Osteoblast (primary cell): ENCODE data around the gene NUP93. TPM values are rescaled to one million over a fixed set of nuclear protein-coding genes. Genes with fewer than 3 reads are reported as not detected.

Experiments used
- DNase-seq: peaks from one replicate; pipeline ENCODE4 v3.0.0; 2011; ENCODE audit warnings: low spot score, mixed read lengths; ENCODE audit not compliant: insufficient read length; ENCODE audit errors: missing footprints
- H2AFZ ChIP-seq: 2 replicates; pipeline ENCODE4 v1.6.0; 2011; ENCODE audit warnings: mild to moderate bottlenecking, low read length
- H3K27ac ChIP-seq: 2 replicates; pipeline ENCODE4 v1.5.1; 2011; ENCODE audit warnings: mild to moderate bottlenecking, low read depth, low read length, moderate library complexity
- H3K27me3 ChIP-seq: 2 replicates; pipeline ENCODE4 v1.6.0; 2012; ENCODE audit warnings: mild to moderate bottlenecking, control low read depth, inconsistent platforms, low read length, moderate library complexity; ENCODE audit not compliant: insufficient read depth
- H3K36me3 ChIP-seq: 2 replicates; pipeline ENCODE4 v1.5.1; 2011; ENCODE audit warnings: mild to moderate bottlenecking, low read length, control low read depth, moderate library complexity; ENCODE audit not compliant: insufficient read depth
- H3K4me1 ChIP-seq: 2 replicates; pipeline ENCODE4 v1.5.1; 2011; ENCODE audit warnings: mild to moderate bottlenecking, low read length, control low read depth, moderate library complexity; ENCODE audit not compliant: insufficient read depth
- H3K4me2 ChIP-seq: 2 replicates; pipeline ENCODE4 v1.6.0; 2011; ENCODE audit warnings: mild to moderate bottlenecking, low read length; ENCODE audit not compliant: insufficient read depth
- H3K4me3 ChIP-seq: fragments of 200-600 bp; sonication (generic); 3 replicates; pipeline ENCODE4 v1.5.1; 2012; ENCODE audit warnings: mild to moderate bottlenecking, low read length, inconsistent platforms; ENCODE audit not compliant: insufficient read depth
- H3K79me2 ChIP-seq: 2 replicates; pipeline ENCODE4 v1.6.0; 2012; ENCODE audit warnings: mild to moderate bottlenecking, low read length, control low read depth, inconsistent platforms; ENCODE audit not compliant: insufficient read depth
- H3K9me3 ChIP-seq: 2 replicates; pipeline ENCODE4 v1.5.1; 2011; ENCODE audit warnings: low read depth, low read length, control low read depth
- H4K20me1 ChIP-seq: 2 replicates; pipeline ENCODE4 v1.6.0; 2012; ENCODE audit warnings: mild to moderate bottlenecking, low read length, control low read depth; ENCODE audit not compliant: insufficient read depth
- CTCF ChIP-seq: IDR thresholded peaks from 2 replicates; pipeline ENCODE4 v1.5.1; 2011; ENCODE audit warnings: mild to moderate bottlenecking, low read depth, low read length, moderate library complexity; ENCODE audit errors: extremely low read depth
- total RNA-seq: library from RNA; depleted of rRNA; stranded (reverse); fragments of >200 nt; gene quantifications from 2 replicates; pipeline ENCODE4 v1.2.3, GENCODE V29; 2012

NUP93 gene
- total RNA-seq, 1 donor = 40.5 TPM

- H3K36me3 ChIP-seq = no peaks in the 10 kb centered on the region
- no peaks in the 10 kb centered on the region for H3K4me1 ChIP-seq
- H3K9me3 ChIP-seq = no peaks in the 10 kb centered on the region
- no peaks in the 10 kb centered on the region for H3K27me3 ChIP-seq
- H3K79me2 ChIP-seq = peaks cover 30% of the 10 kb centered on the region
- no peak for TF ChIP-seq CTCF
- H3K4me2 ChIP-seq = no peak overlapping the region
- no peak overlapping the region for H3K27ac ChIP-seq
- no peak overlapping the region for H2AFZ ChIP-seq
- H3K4me3 ChIP-seq = no peak overlapping the region
- H4K20me1 ChIP-seq = peaks cover 3% of the 10 kb centered on the region
- DNase-seq = no peak
Observed at GRCh38 chr16:56780646-56781045, 50.7 kb downstream of the NUP93 start.

- H3K4me3 ChIP-seq = no peak overlapping the region
- H3K4me1 ChIP-seq = no peaks in the 10 kb centered on the region
- H3K79me2 ChIP-seq = peaks cover 29% of the 10 kb centered on the region
- no peaks in the 10 kb centered on the region for H3K9me3 ChIP-seq
- TF ChIP-seq CTCF = no peak
- no peak overlapping the region for H2AFZ ChIP-seq
- peaks cover 3% of the 10 kb centered on the region for H4K20me1 ChIP-seq
- no peaks in the 10 kb centered on the region for H3K36me3 ChIP-seq
- no peaks in the 10 kb centered on the region for H3K27me3 ChIP-seq
- no peak for DNase-seq
- no peak overlapping the region for H3K27ac ChIP-seq
- no peak overlapping the region for H3K4me2 ChIP-seq
Observed at GRCh38 chr16:56781528-56781961, 51.6 kb downstream of the NUP93 start.

- no peaks in the 10 kb centered on the region for H3K36me3 ChIP-seq
- peaks cover 23% of the 10 kb centered on the region for H3K79me2 ChIP-seq
- H3K9me3 ChIP-seq = no peaks in the 10 kb centered on the region
- no peaks in the 10 kb centered on the region for H3K27me3 ChIP-seq
- H3K4me3 ChIP-seq = no peak overlapping the region
- no peak overlapping the region for H3K4me2 ChIP-seq
- no peak overlapping the region for H2AFZ ChIP-seq
- TF ChIP-seq CTCF = no peak
- no peaks in the 10 kb centered on the region for H4K20me1 ChIP-seq
- DNase-seq = no peak
- no peaks in the 10 kb centered on the region for H3K4me1 ChIP-seq
- H3K27ac ChIP-seq = no peak overlapping the region
Observed at GRCh38 chr16:56783344-56783743, 53.4 kb downstream of the NUP93 start.

- H3K9me3 ChIP-seq = no peaks in the 10 kb centered on the region
- H3K36me3 ChIP-seq = no peaks in the 10 kb centered on the region
- no peak overlapping the region for H3K4me3 ChIP-seq
- no peak overlapping the region for H2AFZ ChIP-seq
- no peak overlapping the region for H3K4me2 ChIP-seq
- H3K79me2 ChIP-seq = peaks cover 18% of the 10 kb centered on the region
- no peak for DNase-seq
- no peaks in the 10 kb centered on the region for H3K4me1 ChIP-seq
- TF ChIP-seq CTCF = no peak
- H3K27me3 ChIP-seq = no peaks in the 10 kb centered on the region
- H4K20me1 ChIP-seq = no peaks in the 10 kb centered on the region
- no peak overlapping the region for H3K27ac ChIP-seq
Observed at GRCh38 chr16:56785317-56785716, 55.4 kb downstream of the NUP93 start.
